NCI-H1417 (cell line): ENCODE results near the gene DYNC1H1.
A peak's percentile ranks its signal among the peaks of the same experiment; 100 is the strongest.

Experiments used
- DNase-seq, 3 experiments: peaks; one replicate each; lab custom pipeline; 2025; lab: John Stamatoyannopoulos, UW

Gene DYNC1H1

GRCh38 chr14:101944451-101944850, 19.9 kb upstream of the DYNC1H1 start:
- DNase-seq, result no peak

GRCh38 chr14:101945171-101945570, 19.2 kb upstream of the DYNC1H1 start:
- no peak for DNase-seq

GRCh38 chr14:101947577-101947903, 16.8 kb upstream of the DYNC1H1 start:
- no peak for DNase-seq

GRCh38 chr14:101947904-101948665, 16.3 kb upstream of the DYNC1H1 start:
- DNase-seq, result peak; percentile 100

GRCh38 chr14:101948666-101949216, 15.6 kb upstream of the DYNC1H1 start:
- DNase-seq, result peak in 1 of 3 experiments; percentile 50

GRCh38 chr14:101950100-101950499, 14.3 kb upstream of the DYNC1H1 start:
- DNase-seq, result no peak

- DNase-seq, result no peak
Observed at GRCh38 chr14:101950516-101951215, 13.7 kb upstream of the DYNC1H1 start.

- DNase-seq, result no peak
Observed at GRCh38 chr14:101953151-101953550, 11.2 kb upstream of the DYNC1H1 start.

- no peak for DNase-seq
Observed at GRCh38 chr14:101954501-101954900, 9.9 kb upstream of the DYNC1H1 start.

- no peak for DNase-seq
Observed at GRCh38 chr14:101955695-101956161, 8.6 kb upstream of the DYNC1H1 start.

GRCh38 chr14:101956179-101956885, 8.0 kb upstream of the DYNC1H1 start:
- DNase-seq, result no peak

GRCh38 chr14:101957406-101958234, 6.8 kb upstream of the DYNC1H1 start:
- no peak for DNase-seq

GRCh38 chr14:101958418-101959180, 5.8 kb upstream of the DYNC1H1 start:
- peak in 1 of 3 experiments; percentile 14 for DNase-seq

- no peak for DNase-seq
Observed at GRCh38 chr14:101959277-101959676, 5.1 kb upstream of the DYNC1H1 start.

- peak in 1 of 3 experiments; percentile 13 for DNase-seq
Observed at GRCh38 chr14:101960225-101960624, 4.1 kb upstream of the DYNC1H1 start.

- DNase-seq, result peak; percentile 76 to 90 (median 85)
Observed at GRCh38 chr14:101961011-101961721, 3.2 kb upstream of the DYNC1H1 start.

- DNase-seq, result no peak
Observed at GRCh38 chr14:101961746-101962502, 2.4 kb upstream of the DYNC1H1 start.

GRCh38 chr14:101962503-101962874, 1.9 kb upstream of the DYNC1H1 start:
- peak; percentile 55 to 93 (median 78) for DNase-seq

GRCh38 chr14:101963052-101963451, 1.3 kb upstream of the DYNC1H1 start:
- DNase-seq, result no peak
